Loucy (cell line): Measurements from ENCODE around the gene TSPAN10.

Source experiments
- H2AFZ ChIP-seq: fragments of 200-600 bp; sonication (generic); 2 replicates; pipeline ENCODE4 v1.6.0; 2016; ENCODE audit warnings: antibody characterized with exemption, mild to moderate bottlenecking, low read length, moderate library complexity
- H3F3A ChIP-seq: fragments of 200-600 bp; 2 replicates; pipeline ENCODE4 v1.6.0; 2016; ENCODE audit warnings: antibody characterized with exemption, low read depth, mild to moderate bottlenecking
- H3K27me3 ChIP-seq: fragments of 200-600 bp; sonication (generic); 2 replicates; pipeline ENCODE4 v1.6.1; 2014; ENCODE audit warnings: low read length, mild to moderate bottlenecking; ENCODE audit not compliant: insufficient read depth, poor library complexity, severe bottlenecking
- H3K36me3 ChIP-seq: fragments of 200-600 bp; sonication (generic); 2 replicates; pipeline ENCODE4 v1.6.1; 2016; ENCODE audit warnings: low read length; ENCODE audit not compliant: insufficient read depth
- H3K4me1 ChIP-seq: fragments of 200-600 bp; sonication (generic); 2 replicates; pipeline ENCODE4 v1.5.1; 2014; ENCODE audit warnings: low read length, mild to moderate bottlenecking; ENCODE audit not compliant: insufficient read depth, poor library complexity, severe bottlenecking
- H3K4me2 ChIP-seq: fragments of 200-600 bp; sonication (generic); 2 replicates; pipeline ENCODE4 v1.6.0; 2014; ENCODE audit warnings: antibody characterized with exemption, low read length, low read depth, mild to moderate bottlenecking; ENCODE audit not compliant: poor library complexity, severe bottlenecking
- H3K4me3 ChIP-seq: fragments of 200-600 bp; sonication (generic); 2 replicates; pipeline ENCODE4 v1.5.1; 2014; ENCODE audit warnings: low read length, mild to moderate bottlenecking, mixed read lengths; ENCODE audit not compliant: poor library complexity, severe bottlenecking
- H3K79me2 ChIP-seq: fragments of 200-600 bp; sonication (generic); 2 replicates; pipeline ENCODE4 v1.6.1; 2014; ENCODE audit warnings: low read length; ENCODE audit not compliant: insufficient read depth
- H3K9ac ChIP-seq: fragments of 200-600 bp; sonication (generic); 2 replicates; pipeline ENCODE4 v1.6.0; 2014; ENCODE audit warnings: mild to moderate bottlenecking, low read depth, low read length, moderate library complexity; ENCODE audit not compliant: poor library complexity, severe bottlenecking
- H3K9me2 ChIP-seq: fragments of 200-600 bp; sonication (generic); replicated peaks from 2 replicates; pipeline ENCODE4 v1.6.1; 2016; ENCODE audit warnings: low read depth, low read length, mixed read lengths
- H3K9me3 ChIP-seq: fragments of 200-600 bp; sonication (generic); 2 replicates; pipeline ENCODE4 v1.6.1; 2014; ENCODE audit warnings: mild to moderate bottlenecking, antibody characterized with exemption, low read length, low read depth; ENCODE audit not compliant: insufficient read depth
- H4K20me1 ChIP-seq: fragments of 200-600 bp; sonication (generic); 2 replicates; pipeline ENCODE4 v1.6.0; 2014; ENCODE audit warnings: antibody characterized with exemption, low read length, mild to moderate bottlenecking; ENCODE audit not compliant: insufficient read depth, poor library complexity, severe bottlenecking
- EZH2phosphoT487 ChIP-seq: fragments of 200-600 bp; IDR thresholded peaks from 2 replicates; pipeline ENCODE4 v1.6.1; 2018; ENCODE audit warnings: antibody characterized with exemption, mild to moderate bottlenecking, moderate library complexity, borderline replicate concordance
- TF ChIP-seq, protein P1 (sequence below): fragments of 200-600 bp; sonication (generic); conservative IDR thresholded peaks from 2 replicates; pipeline ENCODE4 v1.5.1; 2014; ENCODE audit warnings: mild to moderate bottlenecking, antibody characterized with exemption, low read length

The TSPAN10 gene

DNA sequence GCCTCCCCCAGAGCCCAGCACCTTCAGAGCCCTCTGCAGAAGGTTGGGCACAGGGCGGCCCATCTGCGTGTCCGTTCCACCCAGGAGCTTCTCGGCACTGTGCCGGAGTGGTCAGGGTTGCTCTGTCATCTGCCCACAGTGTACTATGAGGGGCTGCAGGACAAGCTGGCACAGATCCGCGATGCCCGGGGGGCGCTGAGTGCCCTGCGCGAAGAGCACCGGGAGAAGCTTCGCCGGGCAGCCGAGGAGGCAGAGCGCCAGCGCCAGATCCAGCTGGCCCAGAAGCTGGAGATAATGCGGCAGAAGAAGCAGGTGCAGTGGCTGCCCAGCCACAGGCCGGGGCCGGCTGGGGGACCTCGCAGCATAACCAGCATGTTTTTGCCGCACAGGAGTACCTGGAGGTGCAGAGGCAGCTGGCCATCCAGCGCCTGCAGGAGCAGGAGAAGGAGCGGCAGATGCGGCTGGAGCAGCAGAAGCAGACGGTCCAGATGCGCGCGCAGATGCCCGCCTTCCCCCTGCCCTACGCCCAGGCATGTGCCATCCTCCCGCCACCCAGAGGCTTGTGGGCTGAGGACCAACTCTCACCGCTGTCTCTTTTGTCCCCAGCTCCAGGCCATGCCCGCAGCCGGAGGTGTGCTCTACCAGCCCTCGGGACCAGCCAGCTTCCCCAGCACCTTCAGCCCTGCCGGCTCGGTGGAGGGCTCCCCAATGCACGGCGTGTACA is 59.4 kb downstream of the TSPAN10 start:
- no peak overlapping the region for H3K9ac ChIP-seq
- no peak overlapping the region for H3K4me2 ChIP-seq
- peaks cover 28% of the 10 kb centered on the region for H3K79me2 ChIP-seq
- H4K20me1 ChIP-seq: peaks cover 11% of the 10 kb centered on the region
- no peak overlapping the region for H2AFZ ChIP-seq
- TF ChIP-seq, protein P1, sequence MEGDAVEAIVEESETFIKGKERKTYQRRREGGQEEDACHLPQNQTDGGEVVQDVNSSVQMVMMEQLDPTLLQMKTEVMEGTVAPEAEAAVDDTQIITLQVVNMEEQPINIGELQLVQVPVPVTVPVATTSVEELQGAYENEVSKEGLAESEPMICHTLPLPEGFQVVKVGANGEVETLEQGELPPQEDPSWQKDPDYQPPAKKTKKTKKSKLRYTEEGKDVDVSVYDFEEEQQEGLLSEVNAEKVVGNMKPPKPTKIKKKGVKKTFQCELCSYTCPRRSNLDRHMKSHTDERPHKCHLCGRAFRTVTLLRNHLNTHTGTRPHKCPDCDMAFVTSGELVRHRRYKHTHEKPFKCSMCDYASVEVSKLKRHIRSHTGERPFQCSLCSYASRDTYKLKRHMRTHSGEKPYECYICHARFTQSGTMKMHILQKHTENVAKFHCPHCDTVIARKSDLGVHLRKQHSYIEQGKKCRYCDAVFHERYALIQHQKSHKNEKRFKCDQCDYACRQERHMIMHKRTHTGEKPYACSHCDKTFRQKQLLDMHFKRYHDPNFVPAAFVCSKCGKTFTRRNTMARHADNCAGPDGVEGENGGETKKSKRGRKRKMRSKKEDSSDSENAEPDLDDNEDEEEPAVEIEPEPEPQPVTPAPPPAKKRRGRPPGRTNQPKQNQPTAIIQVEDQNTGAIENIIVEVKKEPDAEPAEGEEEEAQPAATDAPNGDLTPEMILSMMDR: no peak
- no peak for TF ChIP-seq EZH2phosphoT487
- H3K36me3 ChIP-seq: peaks cover 70% of the 10 kb centered on the region; the same call in 1 of the 2 replicates
- H3F3A ChIP-seq: no peaks in the 10 kb centered on the region
- no peaks in the 10 kb centered on the region for H3K9me2 ChIP-seq
- no peaks in the 10 kb centered on the region for H3K27me3 ChIP-seq
- no peak overlapping the region for H3K4me3 ChIP-seq
- H3K4me1 ChIP-seq: peaks cover 8% of the 10 kb centered on the region
- H3K9me3 ChIP-seq: no peaks in the 10 kb centered on the region

DNA sequence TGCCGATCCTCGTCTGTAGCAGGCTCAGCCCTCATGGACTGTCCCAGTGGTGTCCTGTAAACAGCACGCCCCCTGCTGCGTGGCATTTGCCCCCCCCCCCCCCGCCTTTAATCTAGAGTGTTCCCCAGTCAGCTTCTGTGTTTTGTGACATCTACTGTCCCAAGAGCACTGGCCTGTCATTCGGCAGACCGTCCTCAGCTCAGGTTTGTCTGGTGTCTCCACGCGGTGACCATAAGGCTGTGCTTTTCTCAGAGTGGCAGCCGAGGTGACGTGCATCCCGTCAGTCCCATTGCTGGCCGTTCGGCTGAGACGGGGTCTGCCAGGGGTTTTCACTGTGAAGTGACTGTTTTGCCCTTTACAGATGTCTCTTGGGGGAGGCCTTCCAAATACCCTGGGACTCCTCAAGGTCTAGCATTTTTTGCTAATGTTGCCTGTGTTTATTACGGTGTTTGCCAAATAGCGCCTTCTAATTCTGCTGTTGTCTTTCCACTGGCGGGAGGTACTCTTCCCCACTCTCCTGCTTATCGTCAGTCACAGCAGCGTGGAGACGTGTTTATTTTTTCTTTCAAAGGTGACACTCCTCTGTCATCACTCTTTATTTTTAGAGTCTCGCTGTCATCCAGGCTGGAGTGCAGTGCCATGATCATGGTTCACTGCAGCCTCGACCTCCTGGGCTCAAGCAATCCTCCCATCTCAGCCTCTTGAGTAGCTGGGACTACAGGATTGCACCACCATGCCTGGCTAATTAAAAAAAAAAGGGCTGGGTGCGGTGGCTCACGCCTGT is 60.5 kb downstream of the TSPAN10 start:
- Histone ChIP-seq H3K4me1 (peaks cover 12% of the 10 kb centered on the region), H3K9ac (no peak overlapping the region), H4K20me1 (peaks cover 22% of the 10 kb centered on the region), H3F3A (no peaks in the 10 kb centered on the region), H3K9me2 (no peaks in the 10 kb centered on the region), H3K4me3 (no peak overlapping the region), H3K79me2 (peaks cover 38% of the 10 kb centered on the region), H2AFZ (no peak overlapping the region), H3K36me3 (peaks cover 62% of the 10 kb centered on the region; the same call in 1 of the 2 replicates), H3K9me3 (no peaks in the 10 kb centered on the region), H3K27me3 (no peaks in the 10 kb centered on the region), H3K4me2 (no peak overlapping the region)
- no peak for TF ChIP-seq EZH2phosphoT487
- TF ChIP-seq, protein P1: no peak
